NCI-H2081 treated with DMSO at 0.1 percent for 48 hours (cell line): Measurements from ENCODE around the gene SNAPC2.
"Not testable (repeated sequence)": the region's sequence is repeated elsewhere in the genome, so short reads cannot be mapped to it uniquely, and the experiment has no call there.

Experiments
- DNase-seq: peaks from one replicate; lab custom pipeline; 2025; lab: John Stamatoyannopoulos, UW

SNAPC2 gene

DNA sequence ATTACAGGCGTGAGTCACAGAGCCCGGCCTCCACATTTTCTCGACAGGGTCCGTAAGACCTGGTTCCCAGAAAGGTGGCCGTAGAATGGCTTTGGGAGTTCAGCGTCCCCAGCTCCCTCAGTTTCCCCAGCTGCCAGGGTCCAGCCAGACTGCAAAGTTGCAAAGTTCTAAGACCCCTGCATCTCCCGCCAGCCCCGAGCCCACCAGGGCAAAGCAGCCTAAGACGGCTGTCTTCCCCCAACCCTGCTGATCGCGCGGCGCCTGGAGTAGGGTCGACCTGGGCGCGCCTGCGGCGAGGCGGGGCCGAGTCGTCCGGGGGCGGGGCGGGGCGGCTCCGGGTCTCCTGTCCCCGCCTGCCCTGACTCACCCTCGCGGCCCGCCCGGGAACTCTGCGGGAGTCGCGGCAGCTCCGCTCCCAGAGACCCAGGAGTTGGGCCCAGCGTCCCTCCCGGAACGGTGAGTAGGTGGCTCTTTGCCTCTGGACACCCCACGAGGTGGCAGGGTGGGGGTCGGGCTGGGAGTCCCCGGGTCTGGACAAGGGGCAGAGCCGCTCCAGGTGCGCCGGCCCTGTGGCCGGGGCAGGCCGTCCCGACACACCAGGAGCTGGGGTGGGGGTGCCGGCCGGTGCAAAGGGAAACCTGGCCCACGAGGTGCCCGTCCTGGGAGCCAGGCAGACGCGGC is 31.9 kb upstream of the SNAPC2 start, which contains the start of gene LRRC8E:
Gene LRRC8E, plus strand, starts transcription at position 366 of the 681 bp plus-strand sequence. CDS start 7,094 bp downstream, outside the sequence.
- no peak for DNase-seq

- DNase-seq = no peak
Measured at GRCh38 chr19:7888826-7889217, 31.3 kb upstream of the SNAPC2 start.

DNA sequence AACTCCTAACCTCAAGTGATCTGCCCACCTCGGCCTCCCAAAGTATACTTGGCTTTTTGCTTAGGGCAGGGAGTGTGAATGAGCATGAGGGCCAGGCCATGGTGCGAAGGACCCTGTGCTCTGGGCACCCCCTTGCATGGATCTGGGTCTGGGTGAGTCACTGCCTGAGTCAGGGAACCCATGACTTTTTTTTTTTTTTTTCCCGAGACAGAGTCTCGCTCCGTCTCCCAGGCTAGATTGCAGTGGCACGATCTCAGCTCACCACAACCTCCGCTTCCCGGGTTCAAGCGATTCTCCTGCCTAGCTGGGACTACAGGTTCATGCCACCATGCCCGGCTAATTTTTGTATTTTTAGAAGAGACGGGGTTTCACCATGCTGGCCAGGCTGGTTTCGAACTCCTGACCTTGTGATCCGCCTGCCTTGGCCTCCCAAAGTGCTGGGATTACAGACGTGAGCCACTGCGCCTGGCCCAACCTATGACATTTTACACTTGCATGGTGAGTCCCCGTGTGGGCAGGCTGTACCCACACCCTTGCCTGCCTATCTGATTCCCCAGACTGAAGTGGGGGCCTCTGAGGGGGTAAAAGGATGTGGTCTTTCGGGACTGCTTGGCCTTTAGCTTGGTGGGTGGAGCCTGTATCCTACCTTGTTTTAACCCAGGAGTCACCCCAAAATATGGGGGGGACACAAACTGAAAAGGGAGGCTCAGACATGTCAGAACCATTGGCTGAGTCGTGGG is 26.6 kb upstream of the SNAPC2 start:
- not testable (repeated sequence) for DNase-seq

DNA sequence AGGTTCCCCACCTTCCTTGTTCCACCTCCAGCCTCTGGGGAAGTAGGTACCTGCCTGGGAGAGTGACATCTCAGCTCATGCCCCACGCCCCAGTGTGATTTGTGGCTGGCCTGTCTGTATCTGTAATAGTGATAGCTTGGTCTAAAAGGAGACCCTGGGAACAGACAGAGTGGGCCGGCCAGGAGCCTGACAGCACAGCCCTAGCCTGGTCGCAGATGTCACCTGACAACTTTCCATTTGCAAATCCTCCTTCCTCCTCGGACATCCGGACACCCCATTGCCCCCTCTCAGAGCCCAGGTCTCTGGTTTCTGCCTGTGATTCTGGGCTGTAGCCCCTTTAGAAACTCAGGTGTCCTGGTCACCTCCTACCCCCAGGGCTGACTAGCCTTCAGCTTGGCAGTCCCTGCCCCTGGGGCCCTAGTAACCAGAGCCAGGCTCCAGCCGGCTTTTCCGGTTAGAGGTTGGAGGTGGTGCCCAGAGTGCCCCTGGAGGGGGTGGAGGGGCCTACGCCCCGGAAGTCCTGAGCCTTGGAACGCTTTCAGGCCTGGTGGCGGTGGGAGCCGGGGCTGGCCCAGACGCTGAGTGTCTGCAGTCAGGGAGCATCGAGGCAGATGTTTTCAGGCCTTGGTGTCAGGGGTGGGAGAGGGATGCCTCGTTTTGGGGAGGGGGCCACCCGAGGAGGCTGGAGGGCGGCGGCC is 25.4 kb upstream of the SNAPC2 start:
- DNase-seq = no peak

- DNase-seq = no peak
Measured at GRCh38 chr19:7895565-7895964, 24.6 kb upstream of the SNAPC2 start.

GRCh38 chr19:7897292-7897691 is 22.8 kb upstream of the SNAPC2 start:
- no peak for DNase-seq

DNA sequence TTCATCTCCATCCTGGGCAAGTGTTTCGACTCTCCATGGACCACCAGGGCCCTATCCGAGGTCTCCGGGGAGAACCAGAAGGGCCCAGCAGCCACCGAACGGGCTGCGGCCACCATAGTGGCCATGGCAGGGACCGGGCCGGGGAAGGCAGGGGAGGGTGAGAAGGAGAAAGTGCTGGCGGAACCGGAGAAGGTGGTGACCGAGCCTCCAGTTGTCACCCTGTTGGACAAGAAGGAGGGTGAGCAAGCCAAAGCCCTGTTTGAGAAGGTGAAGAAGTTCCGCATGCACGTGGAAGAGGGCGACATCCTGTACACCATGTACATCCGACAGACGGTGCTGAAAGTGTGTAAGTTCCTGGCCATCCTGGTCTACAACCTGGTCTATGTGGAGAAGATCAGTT is 21.2 kb upstream of the SNAPC2 start:
- DNase-seq = no peak

- no peak for DNase-seq
Measured at GRCh38 chr19:7899751-7900378, 20.3 kb upstream of the SNAPC2 start.

GRCh38 chr19:7900401-7900870 is 19.7 kb upstream of the SNAPC2 start:
- no peak for DNase-seq

- no peak for DNase-seq
Measured at GRCh38 chr19:7900931-7901330, 19.2 kb upstream of the SNAPC2 start.

GRCh38 chr19:7901337-7901736 is 18.8 kb upstream of the SNAPC2 start:
- no peak for DNase-seq

DNA sequence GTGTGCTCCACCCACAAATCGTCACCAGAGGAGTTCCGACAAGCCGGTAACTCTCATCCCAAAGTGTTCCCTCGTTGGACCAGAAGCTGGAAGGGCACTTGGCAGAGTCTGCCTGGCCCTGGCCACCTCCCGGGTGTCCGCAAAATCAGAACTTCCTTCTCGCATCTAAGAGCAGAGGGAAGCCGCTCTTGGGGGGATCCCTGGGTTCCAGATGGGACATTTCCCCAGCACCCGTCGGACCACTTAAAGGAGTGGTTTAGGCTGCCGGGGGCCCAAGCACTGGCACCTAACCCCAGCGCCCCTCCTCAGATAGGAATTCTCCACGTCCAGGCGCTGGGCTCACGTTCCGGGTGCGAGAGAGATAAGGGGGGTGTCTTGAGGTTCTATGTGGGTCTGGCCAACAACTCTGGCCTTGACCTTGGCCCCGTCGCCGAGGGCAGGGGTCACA is 17.3 kb upstream of the SNAPC2 start:
- no peak for DNase-seq

DNA sequence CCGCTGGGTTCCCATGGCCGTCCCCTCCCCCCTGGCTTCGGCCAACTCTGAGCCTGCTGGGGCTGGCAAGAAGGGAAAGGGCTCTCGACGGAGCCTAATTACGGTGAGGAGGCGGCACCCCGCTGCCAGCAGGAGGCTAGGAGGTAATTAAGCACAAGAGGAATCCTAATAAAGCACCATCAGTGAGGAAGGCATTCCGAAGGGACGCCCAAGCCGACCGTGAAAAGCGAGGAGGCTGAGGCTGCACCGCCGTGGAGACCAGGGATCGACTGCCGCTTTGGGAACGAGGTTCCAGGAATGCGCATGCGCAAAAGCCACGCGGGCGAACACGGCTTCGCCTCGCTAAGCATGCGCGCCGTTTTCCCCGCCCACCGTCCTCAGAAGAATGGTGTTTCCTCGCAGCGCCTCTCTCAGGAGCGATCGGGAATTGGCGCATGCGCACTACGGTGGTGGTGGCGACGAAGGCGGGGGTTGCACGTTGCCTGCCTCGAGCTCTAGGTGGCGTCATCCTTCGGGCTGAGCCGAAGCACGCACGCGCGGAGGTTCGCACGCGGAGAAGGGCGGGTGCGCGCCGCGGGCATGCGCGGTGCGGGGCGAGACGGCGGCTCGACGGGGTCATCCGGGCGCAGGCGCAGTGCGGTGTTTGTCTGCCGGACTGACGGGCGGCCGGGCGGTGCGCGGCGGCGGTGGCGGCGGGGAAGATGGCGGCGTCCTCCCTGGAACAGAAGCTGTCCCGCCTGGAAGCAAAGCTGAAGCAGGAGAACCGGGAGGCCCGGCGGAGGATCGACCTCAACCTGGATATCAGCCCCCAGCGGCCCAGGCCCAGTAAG is 16.7 kb upstream of the SNAPC2 start, which contains the start of gene MAP2K7:
Gene MAP2K7, plus strand, starts transcription at position 634 of the 830 bp plus-strand sequence. Its CDS starts 68 bp downstream, at position 702.
- DNase-seq = peak; percentile 98

- DNase-seq = no peak
Measured at GRCh38 chr19:7904074-7905020, 15.8 kb upstream of the SNAPC2 start.

DNA sequence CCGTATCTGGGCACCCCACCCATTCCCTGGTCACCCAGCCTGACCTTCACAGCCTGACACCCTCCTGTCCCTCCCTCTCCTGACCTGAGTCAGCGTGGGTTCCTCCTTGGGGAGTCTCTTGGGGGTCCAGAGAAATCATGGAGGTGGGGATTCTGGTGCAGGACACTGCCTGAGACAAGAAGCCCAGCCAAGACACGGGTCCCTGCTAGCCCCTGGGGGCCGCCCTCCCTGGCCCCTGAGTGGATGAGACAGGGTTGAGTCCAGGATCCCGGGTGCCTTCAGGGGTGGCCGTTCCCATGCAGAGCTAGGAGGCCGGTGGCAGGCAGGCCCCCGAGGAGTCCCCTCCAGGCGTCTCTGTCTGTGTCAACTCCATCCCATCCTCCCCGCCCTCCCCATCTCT is 14.9 kb upstream of the SNAPC2 start:
- no peak for DNase-seq

- no peak for DNase-seq
Measured at GRCh38 chr19:7905859-7906258, 14.3 kb upstream of the SNAPC2 start.

DNA sequence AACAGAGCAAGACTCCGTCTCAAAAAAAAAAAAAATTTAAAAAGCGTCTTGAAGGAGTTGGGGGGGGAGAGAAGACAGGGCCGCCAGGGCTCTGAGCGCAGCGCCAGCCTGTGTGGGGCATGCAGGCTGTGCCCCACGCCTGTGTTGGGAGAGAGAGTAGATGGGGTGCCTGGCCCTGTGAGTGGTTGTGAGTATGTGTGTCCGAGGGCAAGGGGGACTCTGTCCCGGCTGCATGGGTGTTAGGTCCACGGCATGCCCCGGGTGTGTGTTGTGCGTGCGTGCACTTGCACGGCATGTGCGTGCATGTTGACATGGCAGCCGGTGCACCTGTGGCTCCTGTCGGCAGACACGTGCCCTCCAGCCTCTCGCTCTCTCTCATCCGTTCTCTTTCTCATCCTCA is 13.0 kb upstream of the SNAPC2 start:
- no peak for DNase-seq

- DNase-seq = no peak
Measured at GRCh38 chr19:7907544-7907943, 12.6 kb upstream of the SNAPC2 start.

GRCh38 chr19:7908078-7908699 is 11.9 kb upstream of the SNAPC2 start:
- no peak for DNase-seq
